PC-9 (cell line): ENCODE measurements around the gene TUBA3E.
"Not testable (repeated sequence)": the region's sequence is repeated elsewhere in the genome, so short reads cannot be mapped to it uniquely, and the experiment has no call there.

Experiments
- CTCF ChIP-seq: fragments of 200-600 bp; sonication (generic); conservative IDR thresholded peaks from 2 replicates; pipeline ENCODE4 v1.6.1; 2017; ENCODE audit warnings: mixed run types, antibody characterized with exemption, mild to moderate bottlenecking, moderate library complexity
- EZH2 ChIP-seq: fragments of 200-600 bp; sonication (generic); IDR thresholded peaks from 2 replicates; pipeline ENCODE4 v1.8.0; 2017; ENCODE audit warnings: antibody characterized with exemption, low read depth

- TF ChIP-seq CTCF, EZH2: not testable (repeated sequence)
Measured at GRCh38 chr2:130159376-130159775, 38.9 kb downstream of the TUBA3E start.
